ENCODE results near the gene ARID1B. TPM values are rescaled to one million over a fixed set of nuclear protein-coding genes. Genes with fewer than 3 reads are reported as not detected.
"Not testable (repeated sequence)": the region's sequence is repeated elsewhere in the genome, so short reads cannot be mapped to it uniquely, and the experiment has no call there.

ARID1B gene
- total RNA-seq, 1 donor from 2014 or later, result 87.4 TPM

DNA sequence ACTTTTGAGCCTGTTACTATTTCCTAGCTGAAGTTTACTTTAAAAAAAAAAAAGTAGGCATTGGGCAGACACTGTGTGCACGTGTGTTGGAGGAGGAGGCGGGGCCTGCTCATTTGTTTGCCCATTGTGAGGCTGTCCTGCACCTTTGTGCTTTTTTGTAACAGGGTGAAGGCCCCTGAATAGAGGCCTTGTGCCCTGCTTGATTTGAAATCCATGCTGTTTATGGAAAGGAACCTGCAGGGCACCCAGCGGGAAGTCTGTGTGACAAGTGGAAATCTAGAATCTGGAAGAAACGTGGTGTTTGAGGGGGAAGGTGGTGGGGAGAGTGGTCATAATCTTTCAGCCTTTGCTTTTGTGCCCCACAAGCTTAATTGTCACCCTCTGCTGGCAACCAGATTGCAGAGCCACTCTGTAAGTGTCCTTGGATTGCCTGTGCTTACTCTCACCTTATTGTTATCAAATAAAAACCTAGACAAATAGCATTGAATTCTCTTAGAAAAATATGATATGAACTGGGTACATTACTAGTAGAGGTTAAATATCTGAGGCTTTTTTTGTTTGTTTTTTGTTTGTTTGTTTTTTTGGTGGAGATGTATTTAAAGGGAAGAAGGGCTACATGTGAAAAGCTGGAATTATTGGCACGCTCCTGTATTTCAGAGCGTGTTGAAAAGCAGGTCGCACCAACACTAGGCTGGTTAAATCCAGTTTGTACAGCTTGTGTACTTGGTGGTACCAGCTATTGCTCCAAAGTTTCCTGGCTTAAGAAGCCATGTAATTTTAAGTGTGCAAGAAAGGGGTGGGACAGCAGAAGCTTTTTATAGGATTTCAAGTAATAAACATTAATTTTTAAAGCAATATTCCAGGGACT lies 156.3 kb downstream of the ARID1B start:
- no peak for DNase-seq (ENCODE audit: low spot score)

DNA sequence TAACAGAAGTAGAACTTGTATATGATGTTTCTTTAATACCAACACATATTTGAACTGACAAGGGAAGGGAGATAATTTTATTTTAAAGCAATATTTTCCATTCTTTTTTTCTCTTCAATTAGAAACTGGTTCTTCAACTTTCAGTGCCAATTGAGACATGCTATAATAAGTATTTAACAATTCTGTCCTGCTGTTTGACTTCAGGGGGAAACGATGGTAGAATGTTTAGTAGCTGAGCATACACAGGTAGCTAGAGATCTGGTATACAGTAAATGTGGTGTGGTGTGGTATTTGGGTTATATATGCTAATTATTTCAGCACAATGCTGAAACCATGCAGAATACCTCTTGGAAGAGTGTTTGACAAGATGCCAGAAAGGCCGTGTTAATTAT lies 156.9 kb downstream of the ARID1B start:
- DNase-seq (ENCODE audit: low spot score), result no peak

DNA sequence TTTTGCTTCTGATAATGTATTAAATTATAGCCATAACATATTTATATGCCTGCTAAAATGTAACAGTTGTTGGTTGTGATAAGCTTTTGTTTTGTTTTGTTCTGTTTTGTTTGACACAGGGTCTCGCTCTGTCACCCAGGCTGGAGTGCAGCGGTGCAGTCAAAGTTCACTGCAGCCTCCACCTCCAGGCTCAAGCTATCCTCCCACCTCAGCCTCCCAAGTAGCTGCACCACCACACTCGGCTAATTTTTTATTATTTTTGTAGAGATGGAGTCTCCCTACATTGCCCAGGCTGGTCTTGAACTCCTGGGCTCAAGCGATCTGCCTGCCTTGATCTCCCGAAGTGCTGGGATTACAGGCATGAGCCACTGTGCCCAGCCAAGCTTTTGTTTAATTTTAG lies 157.8 kb downstream of the ARID1B start:
- DNase-seq (ENCODE audit: low spot score), result no peak

DNA sequence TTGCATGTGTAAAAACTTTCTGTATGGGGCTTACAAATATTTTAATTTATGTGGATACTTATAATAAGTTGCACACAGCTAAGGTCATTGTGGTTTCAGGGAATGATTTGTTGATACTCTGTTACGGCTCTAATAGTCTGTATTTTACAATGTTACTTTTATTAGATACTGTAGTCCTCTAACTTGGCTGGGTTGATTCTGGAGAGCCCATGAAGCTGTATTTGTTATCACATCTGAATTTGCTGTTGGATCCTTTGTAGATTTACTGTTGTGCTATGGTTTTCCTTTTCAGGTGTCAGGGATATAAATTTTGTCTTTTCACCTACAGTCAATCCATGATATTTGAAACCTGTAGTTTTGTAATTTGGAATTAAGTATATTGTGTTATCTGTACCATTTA lies 161.0 kb downstream of the ARID1B start:
- no peak for DNase-seq (ENCODE audit: low spot score)

DNA sequence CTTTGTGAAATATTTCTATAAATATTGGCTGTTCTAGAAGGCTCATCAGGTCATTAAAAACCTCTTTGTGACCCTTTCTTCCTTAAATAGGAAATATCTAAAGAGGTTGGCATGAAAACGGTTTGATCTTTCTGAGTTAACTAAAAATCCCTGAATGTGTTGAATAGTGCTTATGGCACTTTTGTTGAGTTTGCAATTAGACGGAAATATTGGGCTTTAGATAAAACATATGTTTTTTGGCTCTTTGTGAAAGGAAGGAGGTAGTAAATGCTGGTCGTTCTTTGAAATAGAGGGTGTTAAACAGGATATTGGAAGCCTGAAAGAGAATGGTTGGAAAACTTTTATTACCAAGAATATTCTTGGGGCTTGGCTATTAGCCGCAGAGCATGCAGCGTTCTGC lies 163.0 kb downstream of the ARID1B start:
- DNase-seq (ENCODE audit: low spot score), result no peak

DNA sequence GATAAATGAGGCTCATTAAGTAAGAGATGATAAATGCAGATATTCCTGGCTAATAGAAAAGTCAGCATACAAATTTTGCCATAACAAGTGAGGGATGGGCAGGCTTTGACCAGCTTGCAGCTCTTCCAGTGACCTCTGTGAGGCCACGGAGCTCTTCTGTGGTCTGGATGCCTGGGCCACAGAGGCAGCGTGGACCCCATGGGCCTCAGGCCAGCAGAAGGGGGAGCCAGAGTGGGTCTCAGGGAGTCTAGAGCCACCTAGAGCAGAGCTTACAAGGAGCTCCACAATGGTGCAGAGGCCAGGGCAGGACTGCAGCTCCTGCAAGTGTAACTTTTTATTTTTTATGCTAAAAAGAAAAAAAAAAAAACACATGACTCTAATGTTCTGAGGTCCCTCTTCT lies 165.1 kb downstream of the ARID1B start:
- DNase-seq (ENCODE audit: low spot score), result no peak

DNA sequence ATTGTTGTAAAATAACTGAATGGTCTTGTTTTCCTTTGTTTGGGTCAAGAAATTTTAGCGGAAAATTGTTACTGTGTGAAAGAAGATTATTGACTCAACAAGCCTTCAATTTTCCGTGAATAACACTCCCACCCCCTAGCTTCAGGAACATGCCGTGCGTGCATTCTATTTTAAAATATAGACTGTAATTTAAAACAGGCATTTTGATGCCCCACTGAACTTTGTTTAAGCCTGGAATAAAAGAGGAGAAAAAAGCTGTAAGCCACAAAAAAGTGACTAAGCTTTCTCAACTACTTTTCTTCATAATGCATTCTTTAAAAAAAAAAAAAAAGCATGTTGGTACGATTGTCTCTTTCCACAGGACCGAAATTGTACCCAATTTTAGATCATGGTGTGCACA lies 166.0 kb downstream of the ARID1B start:
- DNase-seq (ENCODE audit: low spot score), result no peak

DNA sequence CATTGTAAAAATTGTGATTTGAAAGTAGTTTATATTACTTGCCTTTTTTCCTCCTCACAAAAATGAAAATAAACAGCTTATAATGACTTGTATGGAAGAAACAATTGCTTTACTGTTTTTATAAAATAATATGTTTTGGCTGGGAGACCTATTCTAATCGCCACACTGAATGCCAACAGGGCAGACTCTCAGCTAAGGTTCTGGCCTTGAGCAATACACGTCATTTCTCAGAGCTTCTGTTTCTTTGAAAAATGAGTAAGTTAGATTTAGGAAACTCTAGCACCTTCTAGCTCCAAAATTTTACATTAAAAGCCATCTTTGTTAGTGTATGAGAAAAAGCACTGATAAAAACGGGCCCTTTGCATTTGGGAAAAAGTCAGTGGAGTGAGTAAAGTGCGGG lies 166.6 kb downstream of the ARID1B start:
- DNase-seq (ENCODE audit: low spot score), result no peak

DNA sequence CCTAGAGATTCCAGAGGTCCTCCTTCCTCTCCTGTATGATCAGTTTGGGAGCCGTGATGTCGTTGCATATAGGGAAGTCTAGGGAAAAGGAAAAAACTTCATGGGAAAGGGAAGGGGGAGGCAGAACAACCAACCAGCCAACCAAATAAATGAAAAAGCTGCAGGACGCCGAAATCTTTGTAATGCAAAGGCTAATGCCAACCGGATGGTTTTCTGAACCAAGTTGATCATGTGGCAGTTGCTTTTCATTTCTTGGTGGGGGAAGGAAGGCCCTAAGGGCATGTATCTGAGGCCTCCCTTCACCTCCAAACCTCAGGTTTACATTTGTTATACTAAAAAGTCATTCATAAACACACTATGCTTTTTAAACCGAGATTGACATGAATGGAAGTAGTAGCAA lies 167.2 kb downstream of the ARID1B start:
- no peak for DNase-seq (ENCODE audit: low spot score)

DNA sequence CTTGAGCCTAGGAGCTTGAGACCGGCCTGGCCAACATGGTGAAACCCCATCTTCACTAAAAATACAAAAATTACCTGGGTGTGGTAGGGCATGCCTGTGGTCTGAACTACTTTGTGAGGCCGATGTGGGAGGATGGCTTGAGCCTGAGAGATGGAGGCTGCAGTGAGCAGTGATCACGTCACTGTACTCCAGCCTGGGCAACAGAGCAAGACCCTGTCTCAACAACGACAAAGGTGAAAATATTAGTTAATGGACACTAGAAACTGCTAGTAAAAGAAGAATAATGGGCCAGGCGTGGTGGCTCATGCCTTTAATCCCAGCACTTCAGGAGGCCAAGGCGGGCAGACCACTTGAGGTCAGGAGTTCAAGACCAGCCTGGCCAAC lies 168.6 kb downstream of the ARID1B start:
- DNase-seq (ENCODE audit: low spot score), result not testable (repeated sequence)

DNA sequence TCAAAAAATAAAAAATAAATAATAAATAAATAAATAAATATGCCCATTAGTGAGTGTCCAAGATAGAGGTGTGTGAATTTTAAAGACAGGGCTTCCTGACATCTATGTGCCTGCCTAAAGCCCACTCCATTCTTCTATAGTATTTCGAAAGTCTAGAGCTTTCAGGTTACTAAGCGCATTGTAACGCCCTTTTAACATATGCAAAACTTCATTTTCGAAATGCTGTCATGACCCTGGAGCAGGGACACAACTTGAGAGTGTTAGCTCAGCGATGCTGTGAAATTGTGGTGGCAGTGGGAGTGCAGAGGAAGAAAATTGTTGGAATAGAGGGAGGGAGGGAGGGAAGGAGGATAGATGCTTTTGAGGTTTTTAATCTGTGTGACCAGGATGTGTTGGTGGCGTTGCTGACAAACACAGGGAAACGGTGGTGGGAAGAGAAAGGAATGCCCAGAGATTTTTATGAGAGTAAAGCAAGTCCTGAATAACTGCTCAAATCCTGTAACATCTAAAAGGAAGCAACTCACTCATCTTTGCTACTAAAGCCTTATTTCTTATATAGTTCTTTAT lies 169.3 kb downstream of the ARID1B start:
- DNase-seq (ENCODE audit: low spot score), result no peak

DNA sequence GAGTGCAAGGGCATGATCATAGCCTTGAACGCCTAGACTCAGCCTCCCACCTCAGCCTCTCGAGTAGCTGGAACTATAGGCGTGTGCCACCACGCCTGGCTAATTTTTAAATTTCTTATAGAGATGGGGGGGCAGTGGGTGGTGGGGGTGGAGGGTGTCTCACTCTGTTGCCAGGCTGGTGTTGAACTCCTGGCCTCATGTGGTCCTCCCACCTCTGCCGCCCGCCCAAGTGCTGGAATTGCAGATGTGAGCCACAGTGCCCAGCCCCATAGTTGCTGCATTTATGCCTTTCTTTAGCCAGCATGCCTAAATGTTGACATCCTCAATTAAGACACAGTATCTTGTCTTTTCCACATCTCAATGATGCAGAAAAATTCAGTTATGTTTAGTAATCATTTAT lies 171.1 kb downstream of the ARID1B start:
- no peak for DNase-seq (ENCODE audit: low spot score)

DNA sequence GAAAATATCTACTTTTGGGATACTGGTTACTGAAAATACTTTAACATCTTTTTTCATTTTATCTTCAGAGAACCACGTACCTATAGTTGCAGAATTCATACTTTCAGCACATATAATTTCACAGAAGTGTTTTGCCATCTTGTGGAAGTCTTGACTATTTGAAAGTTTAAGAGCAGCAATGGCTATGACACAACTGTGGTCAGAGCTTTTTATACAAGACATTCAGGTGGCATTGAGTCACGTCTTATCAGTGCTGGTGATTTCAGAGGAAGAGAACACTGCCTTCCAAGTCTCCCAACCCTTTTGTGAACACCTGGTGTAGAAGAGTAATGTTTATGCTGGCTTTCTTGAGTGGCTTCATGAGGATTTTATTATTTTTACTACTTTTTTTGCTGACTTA lies 171.6 kb downstream of the ARID1B start:
- no peak for DNase-seq (ENCODE audit: low spot score)

DNA sequence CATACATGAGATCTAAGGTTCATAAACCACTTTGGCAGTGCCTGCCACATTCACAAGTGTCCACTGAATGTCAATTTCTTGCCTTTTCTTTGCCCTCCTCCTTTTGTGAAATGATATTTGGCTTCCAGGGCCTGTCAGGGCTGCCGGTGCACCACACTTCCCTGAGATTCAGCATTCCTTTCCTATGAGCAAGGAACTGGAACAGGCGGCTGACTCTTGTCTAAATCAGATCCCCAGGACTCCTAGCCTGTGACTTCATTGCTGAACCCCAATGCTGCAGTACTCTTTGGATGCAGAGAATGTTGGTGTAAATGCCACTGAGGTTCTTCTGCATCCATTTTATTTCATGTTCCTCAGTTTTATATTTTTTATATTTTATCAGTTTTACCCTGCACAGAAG lies 172.2 kb downstream of the ARID1B start:
- no peak for DNase-seq (ENCODE audit: low spot score)

DNA sequence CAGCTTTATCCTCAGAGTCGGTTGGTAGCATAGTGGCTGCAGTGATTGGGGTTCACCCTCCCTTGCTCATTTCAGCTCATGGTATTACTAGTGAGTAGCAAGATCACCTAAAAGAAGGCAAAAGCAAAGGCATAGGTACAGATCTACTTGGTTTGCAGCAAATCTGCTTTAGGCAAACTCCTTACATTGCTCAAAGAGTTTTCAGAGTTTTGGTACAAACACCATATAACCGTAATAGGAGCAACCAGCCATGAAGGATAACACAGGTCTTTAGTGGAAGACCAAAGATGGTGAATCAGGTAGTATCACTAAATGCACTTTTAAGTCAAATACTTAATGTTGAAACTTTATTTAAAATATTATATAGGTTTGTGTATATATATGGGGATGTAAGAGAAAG lies 172.9 kb downstream of the ARID1B start:
- no peak for DNase-seq (ENCODE audit: low spot score)

DNA sequence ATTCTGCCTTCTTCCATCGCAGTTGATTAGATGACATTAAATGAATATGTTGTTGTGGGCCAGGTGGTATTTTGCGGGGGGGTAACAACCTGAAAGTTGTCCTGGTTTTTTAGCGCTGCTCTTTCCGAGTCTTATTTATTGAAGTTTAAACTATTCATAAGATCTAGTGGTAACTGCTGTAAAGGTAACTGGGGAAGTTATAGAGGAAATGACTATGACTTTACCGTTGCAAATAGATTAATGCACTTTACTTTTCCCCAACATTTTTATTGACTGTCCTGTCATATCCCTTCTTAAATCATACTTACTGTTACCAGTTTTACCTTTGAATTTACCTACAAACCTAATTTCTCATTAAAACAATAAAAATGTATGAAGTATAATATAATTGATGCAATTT lies 173.4 kb downstream of the ARID1B start:
- no peak for DNase-seq (ENCODE audit: low spot score)

DNA sequence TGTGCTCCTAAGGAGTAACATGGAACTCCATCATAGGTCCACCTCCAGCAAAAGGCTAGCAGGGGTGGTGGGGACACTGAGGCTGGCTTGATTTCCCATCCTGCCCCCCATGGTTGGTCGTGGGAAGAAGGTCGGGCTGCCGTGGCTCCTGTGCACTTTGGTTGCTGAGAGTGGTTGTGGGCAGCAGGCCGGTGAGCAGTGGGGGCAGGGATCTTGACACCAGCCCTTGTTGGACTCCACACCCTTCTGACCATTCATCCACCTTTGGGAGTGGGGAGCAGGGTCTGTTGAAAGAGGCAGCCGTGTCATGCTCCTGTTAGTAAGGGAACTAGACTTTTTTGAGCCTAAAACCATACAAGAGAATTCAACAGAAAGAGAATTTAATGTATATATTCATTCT lies 175.2 kb downstream of the ARID1B start:
- DNase-seq (ENCODE audit: low spot score), result no peak

DNA sequence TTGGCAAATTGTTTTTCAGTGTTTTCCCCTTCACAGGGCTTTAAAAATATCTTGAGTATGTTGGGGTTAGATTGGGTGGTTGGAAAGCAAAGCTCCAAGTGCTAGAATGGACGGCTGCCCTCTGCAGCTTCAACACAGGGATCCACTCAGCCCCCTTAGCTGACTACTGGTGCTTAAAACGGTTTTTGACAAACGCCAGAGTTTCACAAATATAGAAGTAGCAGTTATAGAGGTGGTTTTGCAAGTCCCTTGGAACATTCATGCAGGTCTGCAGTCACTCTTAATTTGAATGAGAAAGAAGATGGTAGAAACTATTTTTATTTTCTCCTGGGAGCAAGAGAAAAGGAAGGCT lies 175.9 kb downstream of the ARID1B start:
- no peak for DNase-seq (ENCODE audit: low spot score)

DNA sequence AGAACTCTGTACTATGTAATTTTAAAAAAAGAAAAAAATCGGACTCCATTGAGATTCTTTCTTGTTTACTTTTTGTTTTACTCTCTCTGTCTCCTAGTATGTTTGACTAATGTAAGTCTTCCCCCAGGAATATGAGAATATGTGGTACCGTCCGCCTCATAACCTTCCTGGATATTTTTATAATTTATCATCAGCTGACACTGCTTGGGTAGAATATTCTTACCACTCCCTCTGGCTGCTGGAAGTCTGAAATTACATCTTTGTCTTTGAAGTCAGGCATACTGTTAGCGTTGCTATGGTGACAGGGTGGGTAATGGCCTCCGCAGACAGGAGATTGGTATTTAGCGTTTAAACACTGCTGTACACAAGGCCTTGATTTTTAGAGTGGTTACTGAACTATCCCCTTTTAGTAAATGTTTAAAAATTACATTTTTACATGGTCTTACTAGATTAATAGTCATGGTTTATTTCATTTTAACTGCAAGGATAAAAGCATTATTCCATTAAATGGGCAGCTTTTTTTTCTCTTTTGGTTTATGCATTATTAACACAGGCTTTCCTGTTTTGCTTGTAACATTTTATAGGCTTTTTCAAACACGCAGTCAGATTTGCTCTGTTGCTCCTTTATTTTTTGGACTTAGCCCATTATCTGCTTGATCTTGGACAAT lies 176.4 kb downstream of the ARID1B start:
- no peak for DNase-seq (ENCODE audit: low spot score)

DNA sequence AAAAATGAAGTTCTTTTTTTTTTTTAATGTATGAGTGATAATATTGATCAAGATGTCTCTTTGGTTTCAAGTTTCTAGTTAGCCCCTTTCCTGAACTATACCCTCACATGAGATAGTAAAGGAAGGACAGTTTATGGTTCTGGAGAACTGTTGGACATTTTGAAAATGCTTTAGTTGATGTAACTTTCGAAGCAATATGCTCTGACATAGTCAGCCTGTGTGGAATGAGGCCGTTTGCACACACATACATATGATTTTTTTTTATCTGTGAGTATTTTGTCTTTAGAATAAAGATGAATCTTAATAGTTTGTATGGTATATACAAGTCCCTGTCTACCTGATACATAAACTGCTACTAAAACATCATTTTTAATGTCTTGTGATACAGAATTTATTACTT lies 177.0 kb downstream of the ARID1B start:
- no peak for DNase-seq (ENCODE audit: low spot score)

DNA sequence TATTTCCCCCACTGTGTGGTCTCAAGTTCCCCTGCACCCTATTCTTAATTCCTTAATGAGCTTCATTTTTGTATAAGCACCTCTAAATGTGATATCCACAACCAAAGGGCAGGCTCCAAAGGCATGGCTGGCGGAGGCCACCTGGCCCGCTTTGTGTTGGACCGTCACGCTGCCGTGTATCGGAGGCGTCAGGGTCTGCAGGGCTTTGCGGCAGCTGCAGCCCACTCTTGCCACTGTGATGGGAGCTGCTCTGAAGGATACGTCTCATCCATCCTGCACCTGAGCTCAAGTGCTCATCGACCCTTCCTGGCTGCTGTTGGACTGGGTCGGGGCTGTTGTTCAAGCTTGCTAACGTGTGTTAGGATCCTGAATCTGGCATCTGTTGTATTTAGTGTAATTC lies 177.6 kb downstream of the ARID1B start:
- DNase-seq (ENCODE audit: low spot score), result no peak

DNA sequence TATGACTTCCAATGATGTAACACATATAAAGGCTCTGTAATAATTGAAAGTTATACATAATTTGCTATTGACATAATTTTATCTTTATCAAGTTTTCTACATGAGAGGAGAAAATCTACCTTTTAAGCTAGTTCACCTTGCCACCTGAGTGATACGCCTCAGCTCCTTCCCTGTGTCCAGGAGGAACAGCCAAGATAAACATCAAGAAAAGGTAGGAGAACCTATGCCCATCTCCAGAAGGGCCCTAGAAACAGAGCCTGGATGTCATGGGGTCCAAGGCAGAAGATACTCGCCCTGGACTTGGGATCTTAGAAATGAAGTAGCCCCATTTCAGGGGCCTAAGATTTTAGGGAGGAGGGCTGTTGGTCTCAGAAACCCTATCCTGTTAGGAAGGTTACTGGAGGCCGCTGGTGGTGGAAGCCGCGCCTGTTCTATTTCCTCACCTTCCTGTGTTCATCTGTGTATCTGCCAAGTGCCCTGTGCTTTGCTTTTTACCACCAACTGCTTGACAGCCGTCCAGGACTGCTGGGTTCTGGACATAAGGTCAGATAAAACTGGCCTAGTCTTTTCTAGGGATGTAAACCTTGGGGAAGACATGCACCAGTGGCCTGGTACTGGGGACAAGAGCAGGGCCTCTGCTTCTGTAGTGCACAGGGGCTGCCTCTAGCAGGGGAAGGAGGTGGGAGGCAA lies 178.5 kb downstream of the ARID1B start:
- DNase-seq (ENCODE audit: low spot score), result no peak

Measured in mesenteric fat pad (tissue), 1 donor.